ENCODE results near the gene BNIPL.

GRCh38 chr1:151005729-151006319 lies 30.6 kb upstream of the BNIPL start:
- TF ChIP-seq CTCF (optimal IDR thresholded peaks at IDR 0.05 in 1 of 3, IDR thresholded peaks at IDR 0.05 in 1 of 3, conservative IDR thresholded peaks at IDR 0.05 in 1 of 3; ENCODE audit: extremely low read depth in 1 of 3, insufficient read depth in 2 of 3, low read length in 3 of 3) (no peak), EZH2 (IDR thresholded peaks at IDR 0.05; ENCODE audit: low read length) (no peak)

Measured in keratinocyte (primary cell).